Measurements from ENCODE around the gene KIAA1549. TPM values are rescaled to one million over a fixed set of nuclear protein-coding genes. Genes with fewer than 3 reads are reported as not detected.

Gene KIAA1549
- total and polyA plus RNA-seq, 2 of the 4 experiments (the other 2 are of a cell fraction), result 1.3 to 3.3 TPM

DNA sequence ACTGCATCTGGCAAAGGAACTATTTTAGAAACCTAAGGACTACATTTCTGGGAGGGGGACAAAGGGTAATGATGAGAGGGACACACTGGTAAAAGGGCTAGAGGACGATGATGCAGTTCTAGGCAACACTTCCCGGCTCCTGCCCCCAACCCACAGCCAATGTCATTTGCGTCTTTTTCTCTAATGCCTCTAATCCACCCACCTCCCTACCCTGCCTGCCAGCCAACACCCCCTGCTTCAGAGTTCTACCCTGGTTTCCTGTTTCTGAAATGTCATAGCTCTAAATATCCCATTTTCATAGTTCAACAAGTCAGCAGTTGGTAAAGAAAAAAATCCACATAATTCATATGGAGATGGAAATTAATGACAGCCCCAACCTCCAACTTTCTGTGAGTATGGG, 79.0 kb downstream of the KIAA1549 start:
- Histone ChIP-seq H3K36me3 (ENCODE audit: control insufficient read depth, insufficient read depth, low read length) (peaks cover 11% of the 10 kb centered on the region), H2BK120ac (ENCODE audit: low read depth, low read length) (no peak overlapping the region), H4K20me1 (ENCODE audit: insufficient read depth, low read length) (no peaks in the 10 kb centered on the region), H3K14ac (replicated peaks; ENCODE audit: low read depth, low read length) (no peak overlapping the region), H3K56ac (ENCODE audit: extremely low read depth, insufficient read depth, low read length) (no peak overlapping the region), H2BK20ac (ENCODE audit: low read depth, low read length) (no peak overlapping the region), H3K79me1 (ENCODE audit: low read depth in 1 of 2, low read length in 2 of 2) (no peaks in the 10 kb centered on the region), H3K4ac (ENCODE audit: low read depth, low read length) (no peak overlapping the region), H4K8ac (ENCODE audit: low read depth in 2 of 2, low read length in 2 of 2) (no peak overlapping the region), H3K27me3 (ENCODE audit: control insufficient read depth, insufficient read depth, low read length) (no peaks in the 10 kb centered on the region), H3K23ac (ENCODE audit: low read depth, low read length) (no peak overlapping the region), H3K4me1 (ENCODE audit: control insufficient read depth, insufficient read depth, low read length) (peaks cover 3% of the 10 kb centered on the region; the same call in 1 of the 2 replicates), H3K27ac (ENCODE audit: insufficient read depth, low read length) (no peak overlapping the region), H3K18ac (ENCODE audit: low read depth, low read length) (no peak overlapping the region), H3K9me3 (ENCODE audit: control insufficient read depth, insufficient read depth, low read length) (no peaks in the 10 kb centered on the region), H2BK15ac (ENCODE audit: low read depth, low read length) (no peak overlapping the region), H3K4me3 (ENCODE audit: insufficient read depth, low read depth, low read length) (no peak overlapping the region), H2AK5ac (ENCODE audit: low read depth, low read length) (no peak overlapping the region), H3K9ac (ENCODE audit: low read depth, low read length) (no peak overlapping the region), H3K9me1 (ENCODE audit: insufficient read depth, low read length) (peaks cover 3% of the 10 kb centered on the region; the same call in 1 of the 2 replicates), H3K4me2 (ENCODE audit: low read depth, low read length) (no peak overlapping the region), H4K91ac (ENCODE audit: insufficient read depth, low read depth, low read length) (no peak overlapping the region), H2AK9ac (replicated peaks; ENCODE audit: low read depth, low read length, poor library complexity) (no peak overlapping the region), H4K5ac (ENCODE audit: low read depth, low read length) (no peak overlapping the region), H2BK5ac (ENCODE audit: low read depth, low read length, poor library complexity, severe bottlenecking) (no peak overlapping the region), H2AFZ (replicated peaks; ENCODE audit: low read length, poor library complexity) (no peak overlapping the region)
- intact Hi-C loops (cut with micrococcal nuclease), result no loop called here
- no TSS peak for BruUV-seq (replicated peaks)
- no CpG with 5 or more reads among the region's 3 CpGs for WGBS, 2 experiments (ENCODE audit: extremely low coverage in 2 of 2, insufficient read length in 1 of 2)
- ATAC-seq (ENCODE audit: low read depth) (no peak), DNase-seq (no peak)
- in situ Hi-C loops (cut with MboI; ENCODE audit: low sequenced_read_pairs), result no loop called here
- ChIA-PET POLR2A (ENCODE audit: unreplicated experiment) (no interaction called here), CTCF (no interaction called here)
- no peak for TF ChIP-seq POLR2A (IDR thresholded peaks at IDR 0.05; ENCODE audit: low read depth, low read length)
- TF ChIP-seq, protein P1, sequence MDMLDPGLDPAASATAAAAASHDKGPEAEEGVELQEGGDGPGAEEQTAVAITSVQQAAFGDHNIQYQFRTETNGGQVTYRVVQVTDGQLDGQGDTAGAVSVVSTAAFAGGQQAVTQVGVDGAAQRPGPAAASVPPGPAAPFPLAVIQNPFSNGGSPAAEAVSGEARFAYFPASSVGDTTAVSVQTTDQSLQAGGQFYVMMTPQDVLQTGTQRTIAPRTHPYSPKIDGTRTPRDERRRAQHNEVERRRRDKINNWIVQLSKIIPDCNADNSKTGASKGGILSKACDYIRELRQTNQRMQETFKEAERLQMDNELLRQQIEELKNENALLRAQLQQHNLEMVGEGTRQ (IDR thresholded peaks at IDR 0.05; ENCODE audit: low read depth, low read length), result no peak
- no peak for TF ChIP-seq RFX5 (IDR thresholded peaks at IDR 0.05; ENCODE audit: low read depth, low read length)
- TF ChIP-seq, protein P2, sequence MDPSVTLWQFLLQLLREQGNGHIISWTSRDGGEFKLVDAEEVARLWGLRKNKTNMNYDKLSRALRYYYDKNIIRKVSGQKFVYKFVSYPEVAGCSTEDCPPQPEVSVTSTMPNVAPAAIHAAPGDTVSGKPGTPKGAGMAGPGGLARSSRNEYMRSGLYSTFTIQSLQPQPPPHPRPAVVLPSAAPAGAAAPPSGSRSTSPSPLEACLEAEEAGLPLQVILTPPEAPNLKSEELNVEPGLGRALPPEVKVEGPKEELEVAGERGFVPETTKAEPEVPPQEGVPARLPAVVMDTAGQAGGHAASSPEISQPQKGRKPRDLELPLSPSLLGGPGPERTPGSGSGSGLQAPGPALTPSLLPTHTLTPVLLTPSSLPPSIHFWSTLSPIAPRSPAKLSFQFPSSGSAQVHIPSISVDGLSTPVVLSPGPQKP (IDR thresholded peaks at IDR 0.05; ENCODE audit: borderline replicate concordance, low read depth, low read length), result no peak
- TF ChIP-seq CEBPB (IDR thresholded peaks at IDR 0.05; ENCODE audit: low read depth, low read length), result no peak
- no peak for TF ChIP-seq FOS (IDR thresholded peaks at IDR 0.05; ENCODE audit: low read depth, low read length)
- dilution Hi-C loops (cut with HindIII; ENCODE audit: low sequenced_read_pairs, unreplicated experiment), result no loop called here
